ENCODE measurements around the gene MCAT. TPM values are rescaled to one million over a fixed set of nuclear protein-coding genes. Genes with fewer than 3 reads are reported as not detected.

MCAT gene
- total and polyA plus RNA-seq, 2 donors (not counting 1 experiment from before 2014, with no cell fraction given) = 8.4 to 10.1 TPM

DNA sequence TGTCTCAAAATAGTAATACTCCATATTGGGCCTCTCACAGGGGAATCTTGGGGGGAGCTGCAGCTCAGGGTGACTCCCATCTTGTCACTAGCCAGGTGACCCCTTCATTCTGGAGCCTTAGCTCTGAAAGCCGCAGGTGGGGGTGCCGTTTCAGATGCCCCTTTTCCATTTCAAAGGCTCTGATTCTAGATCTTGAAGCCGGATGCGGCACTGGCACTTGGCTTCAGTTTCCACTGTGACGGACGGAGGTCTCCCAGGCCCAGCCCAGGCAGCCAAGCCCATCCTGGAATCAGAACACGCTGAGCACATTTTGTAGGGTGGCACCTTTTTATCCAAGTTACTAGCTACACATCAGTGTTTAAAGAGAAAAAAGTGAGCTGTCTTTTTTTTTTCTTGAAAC is 26.3 kb downstream of the MCAT start:
- no peak for TF ChIP-seq EZH2 (IDR thresholded peaks at IDR 0.05; ENCODE audit: borderline replicate concordance, insufficient read depth, low read depth, low read length, poor library complexity, severe bottlenecking)
- TF ChIP-seq, protein P1, sequence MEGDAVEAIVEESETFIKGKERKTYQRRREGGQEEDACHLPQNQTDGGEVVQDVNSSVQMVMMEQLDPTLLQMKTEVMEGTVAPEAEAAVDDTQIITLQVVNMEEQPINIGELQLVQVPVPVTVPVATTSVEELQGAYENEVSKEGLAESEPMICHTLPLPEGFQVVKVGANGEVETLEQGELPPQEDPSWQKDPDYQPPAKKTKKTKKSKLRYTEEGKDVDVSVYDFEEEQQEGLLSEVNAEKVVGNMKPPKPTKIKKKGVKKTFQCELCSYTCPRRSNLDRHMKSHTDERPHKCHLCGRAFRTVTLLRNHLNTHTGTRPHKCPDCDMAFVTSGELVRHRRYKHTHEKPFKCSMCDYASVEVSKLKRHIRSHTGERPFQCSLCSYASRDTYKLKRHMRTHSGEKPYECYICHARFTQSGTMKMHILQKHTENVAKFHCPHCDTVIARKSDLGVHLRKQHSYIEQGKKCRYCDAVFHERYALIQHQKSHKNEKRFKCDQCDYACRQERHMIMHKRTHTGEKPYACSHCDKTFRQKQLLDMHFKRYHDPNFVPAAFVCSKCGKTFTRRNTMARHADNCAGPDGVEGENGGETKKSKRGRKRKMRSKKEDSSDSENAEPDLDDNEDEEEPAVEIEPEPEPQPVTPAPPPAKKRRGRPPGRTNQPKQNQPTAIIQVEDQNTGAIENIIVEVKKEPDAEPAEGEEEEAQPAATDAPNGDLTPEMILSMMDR (IDR thresholded peaks at IDR 0.05) = no peak
- ChIA-PET CTCF (interaction anchor here (1.0 kb wide), 2 partner anchors 12 to 30 kb away, joined by 4 to 5 read pairs; no protein-coding TSS in a partner anchor), POLR2A (interaction anchor here (0.6 to 1.0 kb wide), 2 partner anchors 9 to 352 kb away, joined by 4 to 5 read pairs; no protein-coding TSS in a partner anchor)
- no peak overlapping the region for H3K27ac ChIP-seq (ENCODE audit: low read length in 2 of 2)
- intact Hi-C loops (cut with micrococcal nuclease) = no loop called here
- peaks cover 0 to 20% (median 0%) of the 10 kb centered on the region in 3 donors for H3K9me3 ChIP-seq (ENCODE audit: control extremely low read depth in 1 of 3, control insufficient read depth in 2 of 3, insufficient read depth in 1 of 3, low read length in 2 of 3)
- Mint-ChIP-seq H3K27ac (no peak overlapping the region), H3K27me3 (peaks cover 38% of the 10 kb centered on the region), H3K9me3 (ENCODE audit: insufficient read depth) (no peaks in the 10 kb centered on the region), H3K4me3 (no peak overlapping the region), H3K4me1 (peaks cover 58% of the 10 kb centered on the region)
- peaks cover 0 to 67% (median 30%) of the 10 kb centered on the region in 4 experiments for H3K27me3 ChIP-seq (replicated peaks in 1 of 4; ENCODE audit: control extremely low read depth in 1 of 4, control insufficient read depth in 3 of 4, insufficient read depth in 4 of 4, low read length in 3 of 4)
- peaks cover 2% of the 10 kb centered on the region for H3K79me2 ChIP-seq (ENCODE audit: control insufficient read depth, insufficient read depth, low read length)
- no peaks in the 10 kb centered on the region for H3K36me3 ChIP-seq (replicated peaks in 1 of 2; ENCODE audit: control extremely low read depth in 1 of 2, control insufficient read depth in 1 of 2, extremely low read depth in 1 of 2, insufficient read depth in 2 of 2, low read length in 1 of 2)
- H4K20me1 ChIP-seq (ENCODE audit: control insufficient read depth, insufficient read depth, low read length, poor library complexity, severe bottlenecking) = peaks cover 8% of the 10 kb centered on the region
- no peak overlapping the region for H2AFZ ChIP-seq (ENCODE audit: insufficient read depth, low read depth, low read length, poor library complexity, severe bottlenecking)
- H3K9ac ChIP-seq (ENCODE audit: low read length) = no peak overlapping the region
- DNase-seq (no peak), ATAC-seq (ENCODE audit: low read depth) (no peak)
- H3K4me1 ChIP-seq (ENCODE audit: control insufficient read depth in 2 of 2, insufficient read depth in 2 of 2, low read length in 2 of 2) = peaks cover 67 to 83% of the 10 kb centered on the region in 2 donors
- no peak overlapping the region for H3K4me3 ChIP-seq (ENCODE audit: control extremely low read depth in 1 of 5, extremely low read depth in 1 of 5, insufficient read depth in 1 of 5, low read depth in 2 of 5, low read length in 4 of 5)
- H3K4me2 ChIP-seq (replicated peaks; ENCODE audit: low read depth, low read length, poor library complexity, severe bottlenecking) = no peak overlapping the region
- 92% methylated on average over 4 of the region's 7 CpGs for WGBS (ENCODE audit: insufficient coverage)

DNA sequence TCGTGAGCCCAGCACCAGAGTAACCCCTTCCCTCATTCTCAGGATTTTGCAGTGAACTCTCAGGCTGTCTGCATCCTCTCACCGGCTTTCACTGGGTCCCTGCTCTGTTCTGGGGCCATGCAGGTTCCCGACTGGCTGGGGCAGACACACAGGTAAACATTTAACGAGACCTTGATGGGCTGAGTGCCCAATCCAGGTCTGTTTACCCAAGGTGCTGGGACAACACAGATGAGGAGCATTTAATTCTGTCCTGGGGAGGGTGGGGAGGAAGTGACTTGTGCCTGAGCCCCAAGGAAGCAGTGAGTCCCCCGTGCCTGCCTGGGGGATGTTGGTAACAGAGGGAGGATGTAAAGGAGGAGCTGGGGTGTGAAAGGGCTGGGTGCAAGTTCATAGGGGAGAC is 28.2 kb downstream of the MCAT start:
- H3K27me3 ChIP-seq (replicated peaks in 1 of 4; ENCODE audit: control extremely low read depth in 1 of 4, control insufficient read depth in 3 of 4, insufficient read depth in 4 of 4, low read length in 3 of 4) = peaks cover 0 to 69% (median 32%) of the 10 kb centered on the region in 4 experiments
- ChIA-PET POLR2A (no interaction called here), CTCF (no interaction called here)
- DNase-seq = no peak
- Mint-ChIP-seq H3K4me1 (peaks cover 57% of the 10 kb centered on the region), H3K9me3 (ENCODE audit: insufficient read depth) (no peaks in the 10 kb centered on the region), H3K27me3 (peaks cover 37% of the 10 kb centered on the region), H3K27ac (peak overlapping the region; percentile 41), H3K4me3 (peak overlapping the region; percentile 23)
- no peak overlapping the region for H3K4me3 ChIP-seq (ENCODE audit: control extremely low read depth in 1 of 5, extremely low read depth in 1 of 5, insufficient read depth in 1 of 5, low read depth in 2 of 5, low read length in 4 of 5)
- no peak for ATAC-seq (ENCODE audit: low read depth)
- TF ChIP-seq, protein P1 (IDR thresholded peaks at IDR 0.05) = no peak
- TF ChIP-seq EZH2 (IDR thresholded peaks at IDR 0.05; ENCODE audit: borderline replicate concordance, insufficient read depth, low read depth, low read length, poor library complexity, severe bottlenecking) = no peak
- WGBS (ENCODE audit: insufficient coverage) = 47% methylated on average over 5 of the region's 5 CpGs
- H3K9me3 ChIP-seq (ENCODE audit: control extremely low read depth in 1 of 3, control insufficient read depth in 2 of 3, insufficient read depth in 1 of 3, low read length in 2 of 3) = peaks cover 0 to 17% (median 0%) of the 10 kb centered on the region in 3 donors
- peaks cover 8% of the 10 kb centered on the region for H4K20me1 ChIP-seq (ENCODE audit: control insufficient read depth, insufficient read depth, low read length, poor library complexity, severe bottlenecking)
- intact Hi-C loops (cut with micrococcal nuclease) = no loop called here
- no peaks in the 10 kb centered on the region for H3K36me3 ChIP-seq (replicated peaks in 1 of 2; ENCODE audit: control extremely low read depth in 1 of 2, control insufficient read depth in 1 of 2, extremely low read depth in 1 of 2, insufficient read depth in 2 of 2, low read length in 1 of 2)
- no peak overlapping the region for H3K27ac ChIP-seq (ENCODE audit: low read length in 2 of 2)
- no peak overlapping the region for H2AFZ ChIP-seq (ENCODE audit: insufficient read depth, low read depth, low read length, poor library complexity, severe bottlenecking)
- no peak overlapping the region for H3K9ac ChIP-seq (ENCODE audit: low read length)
- peak overlapping the region; percentile 1 for H3K4me2 ChIP-seq (replicated peaks; ENCODE audit: low read depth, low read length, poor library complexity, severe bottlenecking)
- H3K79me2 ChIP-seq (ENCODE audit: control insufficient read depth, insufficient read depth, low read length) = peaks cover 9% of the 10 kb centered on the region
- peaks cover 63 to 81% of the 10 kb centered on the region in 2 donors for H3K4me1 ChIP-seq (ENCODE audit: control insufficient read depth in 2 of 2, insufficient read depth in 2 of 2, low read length in 2 of 2)
